SK-N-SH (cell line): Measurements from ENCODE around the gene FHOD3. TPM values are rescaled to one million over a fixed set of nuclear protein-coding genes. Genes with fewer than 3 reads are reported as not detected.

Experiments
- CTCF ChIA-PET: fragments of 300-600, 350-600 bp; formaldehyde crosslinking; extraction: SDS; loops from one replicate; lab custom pipeline; 2021; lab: Yijun Ruan, JAX
- POLR2A ChIA-PET: fragments of 350-600 bp; sonication (Branson Sonifier 250); formaldehyde crosslinking; extraction: SDS; loops from one replicate; lab custom pipeline; 2020; ENCODE audit warnings: antibody characterized with exemption, inconsistent platforms; lab: Yijun Ruan, JAX
- DNase-seq: peaks from one replicate; pipeline ENCODE4 v3.0.0; 2012
- H2AFZ ChIP-seq: fragments of 200-600 bp; sonication (generic); 2 replicates; pipeline ENCODE4 v1.8.1; 2016; ENCODE audit warnings: antibody characterized with exemption, mild to moderate bottlenecking, low read depth
- H3F3A ChIP-seq: fragments of 200-600 bp; sonication (generic); replicated peaks from 2 replicates; pipeline ENCODE3; 2016; ENCODE audit warnings: antibody characterized with exemption, mild to moderate bottlenecking; ENCODE audit not compliant: insufficient read depth
- H3K27ac ChIP-seq, 2 experiments: fragments of 200-500 bp in 1 of 2; fragments of 200-600 bp in 1 of 2; sonication (Bioruptor generic) in 1 of 2; sonication (generic), shearing (Covaris generic) in 1 of 2; 2 replicates each; pipeline versions ENCODE4 v1.5.1 to v1.6.1; 2014 to 2016; ENCODE audit warnings: low read depth in 2 of 2, inconsistent platforms in 1 of 2, low read length in 1 of 2, mild to moderate bottlenecking in 1 of 2, mixed read lengths in 1 of 2
- H3K27me3 ChIP-seq: fragments of 200-600 bp; sonication (generic), shearing (Covaris generic); 2 replicates; pipeline ENCODE4 v1.6.1; 2016; ENCODE audit warnings: mixed run types; ENCODE audit not compliant: insufficient read depth
- H3K36me3 ChIP-seq, 2 experiments: fragments of 200-500 bp in 1 of 2; fragments of 200-600 bp in 1 of 2; sonication (Bioruptor generic) in 1 of 2; sonication (generic) in 1 of 2; replicated peaks in 1 of 2; 2 replicates each; pipeline versions ENCODE3 to v1.5.1; 2014 to 2016; ENCODE audit warnings: low read length in 1 of 2, mild to moderate bottlenecking in 1 of 2; ENCODE audit not compliant: insufficient read depth in 2 of 2, control insufficient read depth in 1 of 2
- H3K4me1 ChIP-seq, 2 experiments: fragments of 200-500 bp in 1 of 2; fragments of 200-600 bp in 1 of 2; sonication (Bioruptor generic) in 1 of 2; sonication (generic), shearing (Covaris generic) in 1 of 2; 2 replicates each; pipeline versions ENCODE4 v1.5.1 to v1.6.1; 2014 to 2016; ENCODE audit warnings: low read depth in 1 of 2, low read length in 1 of 2, mixed run types in 1 of 2; ENCODE audit not compliant: insufficient read depth in 2 of 2, control insufficient read depth in 1 of 2
- H3K4me2 ChIP-seq: fragments of 200-600 bp; sonication (generic), shearing (Covaris generic); 2 replicates; pipeline ENCODE4 v1.6.1; 2017; ENCODE audit warnings: mixed run types
- H3K4me3 ChIP-seq, 2 experiments: fragments of 200-500 bp in 1 of 2; fragments of 200-600 bp in 1 of 2; sonication (Bioruptor generic) in 1 of 2; sonication (generic), shearing (Covaris generic) in 1 of 2; 2 replicates each; pipeline versions ENCODE4 v1.5.1 to v1.8.1; 2014 to 2016; ENCODE audit warnings: low read depth in 2 of 2, inconsistent platforms in 1 of 2, low read length in 1 of 2, mild to moderate bottlenecking in 1 of 2, mixed read lengths in 1 of 2, moderate library complexity in 1 of 2
- H3K79me2 ChIP-seq: fragments of 200-600 bp; sonication (generic); 2 replicates; pipeline ENCODE4 v1.8.1; 2017; ENCODE audit warnings: mild to moderate bottlenecking; ENCODE audit not compliant: insufficient read depth
- H3K9ac ChIP-seq: fragments of 200-600 bp; sonication (generic); 2 replicates; pipeline ENCODE4 v1.6.1; 2017; ENCODE audit warnings: mixed run types
- H3K9me2 ChIP-seq: fragments of 200-600 bp; sonication (generic); 2 replicates; pipeline ENCODE4 v1.6.1; 2017; ENCODE audit warnings: mixed run types
- H3K9me3 ChIP-seq: fragments of 200-600 bp; sonication (generic); 2 replicates; pipeline ENCODE4 v1.6.1; 2017; ENCODE audit warnings: mixed run types, mild to moderate bottlenecking, moderate library complexity
- H4K20me1 ChIP-seq: fragments of 200-600 bp; sonication (generic); 2 replicates; pipeline ENCODE4 v1.6.1; 2017; ENCODE audit warnings: mild to moderate bottlenecking, mixed run types; ENCODE audit not compliant: insufficient read depth
- ELF1 ChIP-seq: IDR thresholded peaks from 2 replicates; pipeline ENCODE4 v1.4.0; 2012
- EP300 ChIP-seq, 2 experiments: IDR thresholded peaks; 2 replicates each; pipeline versions ENCODE4 v1.4.0 to v1.6.1; 2012; ENCODE audit warnings: borderline replicate concordance in 1 of 2, low read depth in 1 of 2, low read length in 1 of 2
- EZH2phosphoT487 ChIP-seq: fragments of 200-600 bp; sonication (generic); IDR thresholded peaks from 2 replicates; pipeline ENCODE4 v1.6.1; 2017; ENCODE audit warnings: low read depth, mixed run types, mild to moderate bottlenecking, antibody characterized with exemption, moderate library complexity, borderline replicate concordance
- FOSL2 ChIP-seq: IDR thresholded peaks from 2 replicates; pipeline ENCODE4 v1.4.0; 2012; ENCODE audit warnings: low read depth, mild to moderate bottlenecking, moderate library complexity, borderline replicate concordance
- FOXM1 ChIP-seq: IDR thresholded peaks from 2 replicates; pipeline ENCODE4 v1.4.0; 2012; ENCODE audit warnings: low read depth, mild to moderate bottlenecking
- GABPA ChIP-seq: IDR thresholded peaks from 2 replicates; pipeline ENCODE4 v1.4.0; 2012; ENCODE audit warnings: low read depth, mild to moderate bottlenecking
- IRF3 ChIP-seq: fragments of 150-350 bp; IDR thresholded peaks from 2 replicates; pipeline ENCODE4 v1.6.1; 2016; ENCODE audit warnings: mild to moderate bottlenecking, low read depth, low read length
- JUND ChIP-seq: IDR thresholded peaks from 2 replicates; pipeline ENCODE4 v1.4.0; 2012
- MEF2A ChIP-seq: IDR thresholded peaks from 2 replicates; pipeline ENCODE4 v1.4.0; 2012; ENCODE audit warnings: low read depth, borderline replicate concordance
- NRF1 ChIP-seq: IDR thresholded peaks from 2 replicates; pipeline ENCODE4 v1.6.1; 2012; ENCODE audit warnings: low read depth, mild to moderate bottlenecking, low read length
- RAD21 ChIP-seq: IDR thresholded peaks from 2 replicates; pipeline ENCODE4 v1.6.1; 2012; ENCODE audit warnings: mild to moderate bottlenecking, low read length
- RCOR1 ChIP-seq: fragments of 150-350 bp; IDR thresholded peaks from 2 replicates; pipeline ENCODE4 v1.6.1; 2017; ENCODE audit warnings: antibody characterized with exemption, low read length
- SIN3A ChIP-seq: IDR thresholded peaks from 2 replicates; pipeline ENCODE4 v1.6.1; 2012; ENCODE audit warnings: low read depth, mild to moderate bottlenecking, low read length, moderate library complexity, borderline replicate concordance
- SMC3 ChIP-seq: IDR thresholded peaks from 2 replicates; pipeline ENCODE4 v1.6.1; 2012; ENCODE audit warnings: low read depth, low read length, improper control_type of control experiment
- USF1 ChIP-seq: IDR thresholded peaks from 2 replicates; pipeline ENCODE4 v1.4.0; 2012; ENCODE audit warnings: low read depth, borderline replicate concordance
- YY1 ChIP-seq: IDR thresholded peaks from 2 replicates; pipeline ENCODE4 v1.4.0; 2012; ENCODE audit warnings: low read depth, mild to moderate bottlenecking
- ZBTB33 ChIP-seq: IDR thresholded peaks from 2 replicates; pipeline ENCODE4 v1.4.0; 2012; ENCODE audit warnings: low read depth, borderline replicate concordance
- WGBS: methylation state at CpG from one replicate; pipeline ENCODE4 v1.1.6; 2017; ENCODE audit warnings: low lambda C conversion rate; 5-methylcytosine and 5-hydroxymethylcytosine counted together
- polyA plus RNA-seq, 3 experiments: library from polyadenylated mRNA; depleted of rRNA; stranded (reverse); fragments of >200 nt; gene quantifications; 2 replicates each; pipeline ENCODE4 v1.2.3, GENCODE V29; 2012
- TF ChIP-seq, protein P1 (sequence below): IDR thresholded peaks from 2 replicates; pipeline ENCODE4; 2012
- TF ChIP-seq, protein P2 (sequence below): IDR thresholded peaks from 2 replicates; pipeline ENCODE4 v1.6.1; 2012; ENCODE audit warnings: mild to moderate bottlenecking, low read depth, low read length, moderate library complexity

The FHOD3 gene
- polyA plus RNA-seq, 1 of the 3 experiments (the other 2 are of a cell fraction), result 10.9 TPM

DNA sequence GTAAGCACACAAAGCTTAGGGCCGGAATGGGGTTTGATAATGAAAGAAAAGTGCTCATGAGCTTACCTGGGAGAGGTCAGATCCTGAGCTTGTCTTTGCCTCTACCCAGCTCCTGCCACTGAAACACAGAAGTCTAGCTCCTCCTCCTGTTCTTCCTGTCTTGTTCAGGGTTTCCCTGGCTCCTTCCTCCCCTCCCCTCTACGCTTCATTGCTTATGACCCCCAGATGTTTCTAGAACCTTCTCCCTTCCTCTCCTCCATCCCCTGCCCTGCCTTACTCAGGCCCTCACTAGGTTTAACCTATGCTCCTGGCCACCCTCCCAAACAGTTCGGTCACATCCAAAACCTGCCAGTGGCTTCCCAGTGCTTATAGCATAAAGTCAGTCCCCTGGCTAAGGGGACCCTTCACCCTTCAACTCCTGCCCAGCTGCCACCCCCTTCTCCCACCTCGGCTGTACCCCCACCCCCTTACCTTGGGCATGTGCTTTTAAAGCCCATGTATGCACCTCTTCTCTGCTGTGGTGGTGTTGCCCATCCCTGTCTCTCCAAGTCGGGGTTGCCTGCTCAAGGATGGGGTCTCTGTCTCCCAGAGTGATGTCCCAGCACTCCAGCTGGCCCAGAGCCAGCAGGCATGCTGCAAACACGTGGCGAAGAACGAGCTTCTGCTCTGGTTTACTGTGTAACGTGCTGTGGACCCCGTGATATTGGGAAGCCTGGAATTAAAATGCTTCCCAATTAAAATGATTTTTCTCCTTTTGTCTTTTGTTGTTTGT lies 297.7 kb downstream of the FHOD3 start:
- ChIA-PET CTCF (interaction anchor here (1.6 kb wide), 1 partner anchor 298 kb away, joined by 6 read pairs; no protein-coding TSS in a partner anchor), POLR2A (no interaction called here)
- H2AFZ ChIP-seq, result no peak overlapping the region
- no peaks in the 10 kb centered on the region for H3F3A ChIP-seq
- no peaks in the 10 kb centered on the region for H3K79me2 ChIP-seq
- H3K9me3 ChIP-seq, result no peaks in the 10 kb centered on the region
- no peak overlapping the region for H3K4me2 ChIP-seq
- no peak overlapping the region for H3K9ac ChIP-seq
- 66% methylated on average over 10 of the region's 10 CpGs for WGBS
- H3K27ac ChIP-seq, result no peak overlapping the region
- no peaks in the 10 kb centered on the region for H3K27me3 ChIP-seq
- TF ChIP-seq EZH2phosphoT487, result no peak
- TF ChIP-seq FOXM1, result no peak
- no peak for TF ChIP-seq ZBTB33
- TF ChIP-seq SMC3, result no peak
- H3K9me2 ChIP-seq, result no peaks in the 10 kb centered on the region
- DNase-seq, result no peak
- peaks cover 0 to 2% of the 10 kb centered on the region in 2 experiments; a peak in 1 of 4 replicates for H3K4me1 ChIP-seq
- no peaks in the 10 kb centered on the region for H4K20me1 ChIP-seq
- H3K4me3 ChIP-seq, result no peak overlapping the region
- H3K36me3 ChIP-seq, result peaks cover 0 to 3% of the 10 kb centered on the region in 2 experiments

DNA sequence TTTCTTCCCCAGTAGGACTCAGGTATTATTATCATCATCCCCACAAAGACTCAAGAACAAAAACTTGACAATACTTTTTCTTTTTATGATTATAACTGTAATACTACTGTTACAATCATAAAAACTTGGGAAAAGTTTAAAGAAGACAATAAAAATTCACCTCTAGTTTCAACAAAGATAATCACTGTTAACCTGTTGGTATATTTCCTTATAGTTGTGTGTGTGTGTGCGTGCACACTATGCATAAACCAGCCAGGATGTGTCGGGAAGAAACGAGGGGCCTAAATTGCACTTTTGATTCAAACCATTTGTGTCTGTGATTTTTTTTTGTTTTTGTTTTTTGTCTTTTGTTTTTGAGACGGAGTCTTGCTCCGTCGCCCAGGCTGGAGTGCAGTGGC lies 298.3 kb downstream of the FHOD3 start:
- H3K79me2 ChIP-seq, result no peaks in the 10 kb centered on the region
- H3F3A ChIP-seq, result no peaks in the 10 kb centered on the region
- no peaks in the 10 kb centered on the region for H3K9me2 ChIP-seq
- DNase-seq, result no peak
- peaks cover 0 to 2% of the 10 kb centered on the region in 2 experiments; a peak in 1 of 4 replicates for H3K4me1 ChIP-seq
- H3K9ac ChIP-seq, result no peak overlapping the region
- no peak overlapping the region for H3K4me2 ChIP-seq
- H3K4me3 ChIP-seq, result no peak overlapping the region
- ChIA-PET CTCF (interaction anchor here (1.4 to 1.6 kb wide), 2 partner anchors 92 to 299 kb away, joined by 3 to 6 read pairs; no protein-coding TSS in a partner anchor), POLR2A (no interaction called here)
- peaks cover 0 to 3% of the 10 kb centered on the region in 2 experiments for H3K36me3 ChIP-seq
- WGBS, result 89% methylated on average over 6 of the region's 6 CpGs
- no peaks in the 10 kb centered on the region for H3K27me3 ChIP-seq
- H4K20me1 ChIP-seq, result no peaks in the 10 kb centered on the region
- H2AFZ ChIP-seq, result no peak overlapping the region
- H3K27ac ChIP-seq, result no peak overlapping the region
- H3K9me3 ChIP-seq, result no peaks in the 10 kb centered on the region
- TF ChIP-seq EP300 (IDR thresholded peaks at IDR 0.05; ENCODE audit: borderline replicate concordance in 1 of 2, low read depth in 1 of 2, low read length in 1 of 2) (no peak), FOSL2 (no peak), GABPA (no peak), SMC3 (no peak), ELF1 (no peak), YY1 (no peak), RAD21 (no peak), USF1 (no peak), RCOR1 (no peak), NRF1 (no peak), JUND (no peak), IRF3 (no peak), MEF2A (no peak), SIN3A (no peak)
- TF ChIP-seq, protein P1, sequence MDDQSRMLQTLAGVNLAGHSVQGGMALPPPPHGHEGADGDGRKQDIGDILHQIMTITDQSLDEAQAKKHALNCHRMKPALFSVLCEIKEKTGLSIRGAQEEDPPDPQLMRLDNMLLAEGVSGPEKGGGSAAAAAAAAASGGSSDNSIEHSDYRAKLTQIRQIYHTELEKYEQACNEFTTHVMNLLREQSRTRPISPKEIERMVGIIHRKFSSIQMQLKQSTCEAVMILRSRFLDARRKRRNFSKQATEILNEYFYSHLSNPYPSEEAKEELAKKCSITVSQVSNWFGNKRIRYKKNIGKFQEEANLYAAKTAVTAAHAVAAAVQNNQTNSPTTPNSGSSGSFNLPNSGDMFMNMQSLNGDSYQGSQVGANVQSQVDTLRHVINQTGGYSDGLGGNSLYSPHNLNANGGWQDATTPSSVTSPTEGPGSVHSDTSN, result no peak
- TF ChIP-seq, protein P2, sequence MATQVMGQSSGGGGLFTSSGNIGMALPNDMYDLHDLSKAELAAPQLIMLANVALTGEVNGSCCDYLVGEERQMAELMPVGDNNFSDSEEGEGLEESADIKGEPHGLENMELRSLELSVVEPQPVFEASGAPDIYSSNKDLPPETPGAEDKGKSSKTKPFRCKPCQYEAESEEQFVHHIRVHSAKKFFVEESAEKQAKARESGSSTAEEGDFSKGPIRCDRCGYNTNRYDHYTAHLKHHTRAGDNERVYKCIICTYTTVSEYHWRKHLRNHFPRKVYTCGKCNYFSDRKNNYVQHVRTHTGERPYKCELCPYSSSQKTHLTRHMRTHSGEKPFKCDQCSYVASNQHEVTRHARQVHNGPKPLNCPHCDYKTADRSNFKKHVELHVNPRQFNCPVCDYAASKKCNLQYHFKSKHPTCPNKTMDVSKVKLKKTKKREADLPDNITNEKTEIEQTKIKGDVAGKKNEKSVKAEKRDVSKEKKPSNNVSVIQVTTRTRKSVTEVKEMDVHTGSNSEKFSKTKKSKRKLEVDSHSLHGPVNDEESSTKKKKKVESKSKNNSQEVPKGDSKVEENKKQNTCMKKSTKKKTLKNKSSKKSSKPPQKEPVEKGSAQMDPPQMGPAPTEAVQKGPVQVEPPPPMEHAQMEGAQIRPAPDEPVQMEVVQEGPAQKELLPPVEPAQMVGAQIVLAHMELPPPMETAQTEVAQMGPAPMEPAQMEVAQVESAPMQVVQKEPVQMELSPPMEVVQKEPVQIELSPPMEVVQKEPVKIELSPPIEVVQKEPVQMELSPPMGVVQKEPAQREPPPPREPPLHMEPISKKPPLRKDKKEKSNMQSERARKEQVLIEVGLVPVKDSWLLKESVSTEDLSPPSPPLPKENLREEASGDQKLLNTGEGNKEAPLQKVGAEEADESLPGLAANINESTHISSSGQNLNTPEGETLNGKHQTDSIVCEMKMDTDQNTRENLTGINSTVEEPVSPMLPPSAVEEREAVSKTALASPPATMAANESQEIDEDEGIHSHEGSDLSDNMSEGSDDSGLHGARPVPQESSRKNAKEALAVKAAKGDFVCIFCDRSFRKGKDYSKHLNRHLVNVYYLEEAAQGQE, result no peak
